H9 (cell line): Measurements from ENCODE around the gene PRSS22. TPM values are rescaled to one million over a fixed set of nuclear protein-coding genes. Genes with fewer than 3 reads are reported as not detected.

Experiments
- DNase-seq: peaks from one replicate; pipeline ENCODE4 v3.0.0-alpha.2; 2017
- H2AFZ ChIP-seq: one replicate; pipeline ENCODE4 v1.6.1; 2013; ENCODE audit warnings: mild to moderate bottlenecking, low read length, control low read depth, moderate library complexity
- H2AK5ac ChIP-seq: 2 replicates; pipeline ENCODE4 v1.6.1; 2013; ENCODE audit warnings: low read length, control low read depth, mixed read lengths; ENCODE audit not compliant: insufficient read length
- H2BK120ac ChIP-seq: one replicate; pipeline ENCODE4 v1.6.1; 2013; ENCODE audit warnings: low read depth, mild to moderate bottlenecking, low read length, control low read depth, inconsistent platforms; ENCODE audit not compliant: poor library complexity, severe bottlenecking
- H2BK12ac ChIP-seq: 2 replicates; pipeline ENCODE4 v1.6.1; 2013; ENCODE audit warnings: low read length, control low read depth, mixed read lengths, low read depth; ENCODE audit not compliant: insufficient read length
- H2BK15ac ChIP-seq: 2 replicates; pipeline ENCODE4 v1.6.1; 2013; ENCODE audit warnings: low read depth, low read length, control low read depth
- H2BK20ac ChIP-seq: one replicate; pipeline ENCODE4 v1.6.1; 2013; ENCODE audit warnings: low read depth, mild to moderate bottlenecking, low read length, control low read depth, inconsistent platforms; ENCODE audit not compliant: poor library complexity, severe bottlenecking
- H2BK5ac ChIP-seq: 2 replicates; pipeline ENCODE4 v1.6.1; 2013; ENCODE audit warnings: low read length, control low read depth, mixed read lengths; ENCODE audit not compliant: insufficient read length
- H3K14ac ChIP-seq: 2 replicates; pipeline ENCODE4 v1.6.1; 2013; ENCODE audit warnings: low read length, control low read depth; ENCODE audit not compliant: insufficient read depth
- H3K18ac ChIP-seq: 2 replicates; pipeline ENCODE4 v1.6.1; 2013; ENCODE audit warnings: low read depth, mild to moderate bottlenecking, mixed read lengths, low read length, control low read depth; ENCODE audit not compliant: insufficient read length
- H3K23ac ChIP-seq: 2 replicates; pipeline ENCODE4 v1.6.1; 2013; ENCODE audit warnings: low read length, control low read depth, mixed read lengths, low read depth; ENCODE audit not compliant: insufficient read length
- H3K23me2 ChIP-seq: 2 replicates; pipeline ENCODE4 v1.6.1; 2013; ENCODE audit warnings: low read depth, mild to moderate bottlenecking, mixed read lengths, low read length, control low read depth; ENCODE audit not compliant: insufficient read length, poor library complexity, severe bottlenecking
- H3K27ac ChIP-seq: 2 replicates; pipeline ENCODE4 v1.5.1; 2013; ENCODE audit warnings: low read length, control low read depth, mixed read lengths, low read depth; ENCODE audit not compliant: insufficient read length
- H3K27me3 ChIP-seq: 2 replicates; pipeline ENCODE4 v1.6.1; 2013; ENCODE audit warnings: low read length, control low read depth, inconsistent platforms; ENCODE audit not compliant: insufficient read depth
- H3K4ac ChIP-seq: 2 replicates; pipeline ENCODE4 v1.6.1; 2013; ENCODE audit warnings: low read depth, mild to moderate bottlenecking, control low read depth, inconsistent platforms, low read length, moderate library complexity
- H3K4me1 ChIP-seq: 2 replicates; pipeline ENCODE4 v1.6.1; 2013; ENCODE audit warnings: low read length, control low read depth, inconsistent platforms; ENCODE audit not compliant: insufficient read depth
- H3K4me2 ChIP-seq: 2 replicates; pipeline ENCODE4 v1.6.1; 2013; ENCODE audit warnings: low read length, control low read depth, mixed read lengths; ENCODE audit not compliant: insufficient read length, insufficient read depth
- H3K56ac ChIP-seq: 2 replicates; pipeline ENCODE4 v1.6.1; 2013; ENCODE audit warnings: low read depth, mild to moderate bottlenecking, mixed read lengths, low read length, control low read depth; ENCODE audit not compliant: insufficient read length
- H3K79me1 ChIP-seq: 2 replicates; pipeline ENCODE4 v1.6.1; 2013; ENCODE audit warnings: low read depth, mild to moderate bottlenecking, moderate library complexity, low read length, control low read depth, inconsistent platforms; ENCODE audit not compliant: insufficient read depth, poor library complexity, severe bottlenecking
- H3K79me2 ChIP-seq: 2 replicates; pipeline ENCODE4 v1.6.1; 2013; ENCODE audit warnings: low read length, control low read depth, inconsistent platforms; ENCODE audit not compliant: insufficient read depth
- H3K9ac ChIP-seq: 2 replicates; pipeline ENCODE4 v1.6.1; 2013; ENCODE audit warnings: low read length, control low read depth, mixed read lengths; ENCODE audit not compliant: insufficient read length; ENCODE audit errors: extremely low read depth
- H3K9me3 ChIP-seq: one replicate; pipeline ENCODE4 v1.6.1; 2013; ENCODE audit warnings: low read depth, low read length, inconsistent platforms; ENCODE audit not compliant: control insufficient read depth
- H3T11ph ChIP-seq: one replicate; pipeline ENCODE4 v1.6.1; 2013; ENCODE audit warnings: mild to moderate bottlenecking, low read length, control low read depth, inconsistent platforms
- H4K20me1 ChIP-seq: one replicate; pipeline ENCODE4 v1.6.1; 2013; ENCODE audit not compliant: control insufficient read depth, insufficient read length, insufficient read depth
- H4K5ac ChIP-seq: 2 replicates; pipeline ENCODE4 v1.6.1; 2013; ENCODE audit warnings: low read depth, mild to moderate bottlenecking, mixed read lengths, low read length, control low read depth; ENCODE audit not compliant: insufficient read length
- H4K8ac ChIP-seq: replicated peaks from 2 replicates; pipeline ENCODE4 v1.6.1; 2013; ENCODE audit warnings: low read length, control low read depth, mixed read lengths, low read depth; ENCODE audit not compliant: insufficient read length
- H4K91ac ChIP-seq: 2 replicates; pipeline ENCODE4 v1.6.1; 2013; ENCODE audit warnings: low read depth, mild to moderate bottlenecking, moderate library complexity, mixed read lengths, low read length, control low read depth; ENCODE audit not compliant: insufficient read length
- H3K27ac Mint-ChIP-seq, 3 experiments: 2 replicates in 2 of 3; 3 replicates in 1 of 3; pipeline ENCODE4 v1.8.0; 2020 to 2021; ENCODE audit warnings: mixed read lengths in 3 of 3, mild to moderate bottlenecking in 1 of 3, moderate library complexity in 1 of 3
- H3K27me3 Mint-ChIP-seq: 2 replicates; pipeline ENCODE4 v1.8.0; 2021; ENCODE audit warnings: low read depth, mild to moderate bottlenecking, moderate library complexity, mixed read lengths
- H3K36me3 Mint-ChIP-seq, 3 experiments: 2 replicates in 2 of 3; 3 replicates in 1 of 3; pipeline ENCODE4 v1.8.0; 2020 to 2021; ENCODE audit warnings: low read depth in 3 of 3, mixed read lengths in 3 of 3; ENCODE audit not compliant: insufficient read depth in 1 of 3
- H3K4me1 Mint-ChIP-seq, 2 experiments: 2 replicates each; pipeline ENCODE4 v1.8.0; 2020; ENCODE audit warnings: mixed read lengths in 2 of 2
- H3K4me3 Mint-ChIP-seq, 2 experiments: 2 replicates in 1 of 2; 3 replicates in 1 of 2; pipeline ENCODE4 v1.8.0; 2020 to 2021; ENCODE audit warnings: mild to moderate bottlenecking in 2 of 2, mixed read lengths in 2 of 2, moderate library complexity in 1 of 2
- H3K9me3 Mint-ChIP-seq, 2 experiments: 2 replicates in 1 of 2; 3 replicates in 1 of 2; pipeline ENCODE4 v1.8.0; 2020; ENCODE audit warnings: mild to moderate bottlenecking in 2 of 2, mixed read lengths in 2 of 2, moderate library complexity in 1 of 2
- CTCF ChIP-seq: fragments of 200-600 bp; sonication (generic); conservative IDR thresholded peaks from 3 replicates; pipeline ENCODE4 v1.8.0; 2021; ENCODE audit warnings: antibody characterized with exemption, mild to moderate bottlenecking
- WGBS: extraction: QIAGEN DNeasy Blood & Tissue Kit; methylation state at CpG from one replicate; pipeline ENCODE4 v1.1.7; 2013; ENCODE audit warnings: missing lambda C conversion rate, low lambda C conversion rate, mixed read lengths; ENCODE audit not compliant: insufficient read length; ENCODE audit errors: extremely low coverage; 5-methylcytosine and 5-hydroxymethylcytosine counted together
- total RNA-seq: library from RNA; stranded (reverse); gene quantifications from 2 replicates; pipeline ENCODE4 v1.2.1, GENCODE V29; 2021

PRSS22 gene
- total RNA-seq, 1 experiment from 2014 or later = 1.9 TPM

GRCh38 chr16:2867661-2867986 is 9.7 kb upstream of the PRSS22 start:
- Histone ChIP-seq H3K23me2 (peaks cover 2% of the 10 kb centered on the region), H3T11ph (no peak overlapping the region), H4K20me1 (no peaks in the 10 kb centered on the region), H3K4ac (no peak overlapping the region), H3K18ac (no peak overlapping the region), H3K79me1 (no peaks in the 10 kb centered on the region), H3K23ac (no peak overlapping the region), H3K9ac (no peak overlapping the region), H2AK5ac (no peak overlapping the region), H4K91ac (no peak overlapping the region), H3K9me3 (no peaks in the 10 kb centered on the region), H3K79me2 (no peaks in the 10 kb centered on the region), H3K27ac (no peak overlapping the region), H3K56ac (no peak overlapping the region), H4K8ac (no peak overlapping the region), H2BK5ac (no peak overlapping the region), H3K4me2 (peak overlapping the region; percentile 48), H3K27me3 (peaks cover 3% of the 10 kb centered on the region; the same call in 1 of the 2 replicates), H2BK12ac (no peak overlapping the region), H4K5ac (no peak overlapping the region), H2AFZ (no peak overlapping the region), H3K14ac (no peak overlapping the region), H2BK15ac (no peak overlapping the region), H2BK120ac (no peak overlapping the region), H2BK20ac (no peak overlapping the region), H3K4me1 (no peaks in the 10 kb centered on the region)
- no CpG with 5 or more reads among the region's 8 CpGs for WGBS
- no peak for DNase-seq
- TF ChIP-seq CTCF = no peak
- H3K27me3 Mint-ChIP-seq = peaks cover 72% of the 10 kb centered on the region
- H3K27ac Mint-ChIP-seq = no peak overlapping the region
- H3K4me1 Mint-ChIP-seq = 0 out of 4 replicates have a peak, but pooled peaks cover 0 to 3% of the 10 kb centered on the region in 2 experiments
- H3K36me3 Mint-ChIP-seq = no peaks in the 10 kb centered on the region; a peak in 1 of 7 replicates
- peak overlapping the region; percentile 79 to 83 for H3K4me3 Mint-ChIP-seq
- no peaks in the 10 kb centered on the region for H3K9me3 Mint-ChIP-seq
